ACC112 (cell line): ENCODE measurements around the gene TUBB.
"Not testable (repeated sequence)": the region's sequence is repeated elsewhere in the genome, so short reads cannot be mapped to it uniquely, and the experiment has no call there.

Experiments
- H2AFZ ChIP-seq: fragments of 200-600 bp; sonication (generic); one replicate; pipeline ENCODE4 v1.6.0; 2017; ENCODE audit warnings: antibody characterized with exemption, low read length; ENCODE audit not compliant: unreplicated experiment
- H3K27ac ChIP-seq: fragments of 200-600 bp; sonication (generic); 2 replicates; pipeline ENCODE4 v1.5.1; 2014; ENCODE audit warnings: low read depth, mild to moderate bottlenecking, antibody characterized with exemption, low read length, moderate library complexity
- H3K27me3 ChIP-seq: fragments of 200-600 bp; sonication (generic); 2 replicates; pipeline ENCODE4 v1.6.1; 2014; ENCODE audit warnings: mild to moderate bottlenecking, antibody characterized with exemption, low read length, moderate library complexity, mixed read lengths; ENCODE audit not compliant: insufficient read depth
- H3K36me3 ChIP-seq: fragments of 200-600 bp; sonication (generic); 2 replicates; pipeline ENCODE4 v1.6.1; 2016; ENCODE audit warnings: mild to moderate bottlenecking, antibody characterized with exemption, low read length, moderate library complexity, mixed read lengths; ENCODE audit not compliant: insufficient read depth
- H3K4me1 ChIP-seq: fragments of 200-600 bp; sonication (generic); one replicate; pipeline ENCODE4 v1.6.1; 2016; ENCODE audit warnings: low read length, mixed read lengths; ENCODE audit not compliant: insufficient read depth, unreplicated experiment, control insufficient read depth
- H3K4me3 ChIP-seq: fragments of 200-600 bp; sonication (generic); 2 replicates; pipeline ENCODE4 v1.5.1; 2014; ENCODE audit warnings: mild to moderate bottlenecking, low read depth, low read length
- H3K79me2 ChIP-seq: fragments of 200-600 bp; sonication (generic); one replicate; pipeline ENCODE4 v1.6.0; 2016; ENCODE audit warnings: low read length; ENCODE audit not compliant: control insufficient read depth, unreplicated experiment, insufficient read depth

The TUBB gene

GRCh38 chr6:30709101-30709868 lies 10.9 kb upstream of the TUBB start:
- H3K36me3 ChIP-seq = peaks cover 41% of the 10 kb centered on the region
- no peaks in the 10 kb centered on the region for H3K79me2 ChIP-seq

GRCh38 chr6:30711758-30712380 lies 8.3 kb upstream of the TUBB start:
- H3K36me3 ChIP-seq = peaks cover 50% of the 10 kb centered on the region
- H3K79me2 ChIP-seq = peaks cover 19% of the 10 kb centered on the region
- H3K27ac ChIP-seq = no peak overlapping the region
- H3K4me3 ChIP-seq = no peak overlapping the region
- peaks cover 10% of the 10 kb centered on the region for H3K4me1 ChIP-seq
- no peak overlapping the region for H2AFZ ChIP-seq
- H3K27me3 ChIP-seq = no peaks in the 10 kb centered on the region

More at GRCh38 chr6:30709101-30709868, 10.9 kb upstream of the TUBB start:
- H3K4me3 ChIP-seq = no peak overlapping the region
- no peaks in the 10 kb centered on the region for H3K4me1 ChIP-seq
- H2AFZ ChIP-seq = no peak overlapping the region
- H3K27me3 ChIP-seq = no peaks in the 10 kb centered on the region
- no peak overlapping the region for H3K27ac ChIP-seq

- Histone ChIP-seq H3K27ac (no peak overlapping the region), H3K4me1 (peaks cover 10% of the 10 kb centered on the region), H3K27me3 (no peaks in the 10 kb centered on the region), H3K4me3 (no peak overlapping the region), H2AFZ (no peak overlapping the region), H3K79me2 (peaks cover 20% of the 10 kb centered on the region), H3K36me3 (peaks cover 50% of the 10 kb centered on the region)
Observed at GRCh38 chr6:30712441-30712945, 7.7 kb upstream of the TUBB start.

DNA sequence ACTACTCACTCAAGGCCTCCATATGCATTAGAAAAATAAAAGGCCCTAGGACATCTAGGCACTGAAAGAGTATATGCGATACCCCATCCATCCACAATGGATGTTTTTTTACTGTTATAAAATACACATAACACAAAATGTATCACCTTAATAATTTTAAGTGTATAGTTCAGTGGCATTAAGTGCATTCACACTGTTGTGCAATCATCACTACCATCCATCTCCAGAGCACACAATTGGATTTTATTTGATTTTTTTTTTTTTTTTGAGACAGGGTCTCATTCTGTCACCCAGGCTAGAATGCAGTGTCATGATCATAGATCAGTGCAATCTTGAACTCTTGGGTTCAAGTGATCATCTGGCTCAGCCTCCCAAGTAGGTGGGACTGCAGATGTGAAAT lies 5.9 kb upstream of the TUBB start:
- Histone ChIP-seq H3K27me3 (no peaks in the 10 kb centered on the region), H3K4me1 (peaks cover 17% of the 10 kb centered on the region), H3K27ac (no peak overlapping the region), H3K79me2 (peaks cover 29% of the 10 kb centered on the region), H2AFZ (no peak overlapping the region), H3K4me3 (no peak overlapping the region), H3K36me3 (peaks cover 48% of the 10 kb centered on the region)

GRCh38 chr6:30716879-30717128 lies 3.3 kb upstream of the TUBB start:
- H3K4me3 ChIP-seq = peak overlapping the region; percentile 78
- H3K27ac ChIP-seq = peak overlapping the region; percentile 79
- no peaks in the 10 kb centered on the region for H3K27me3 ChIP-seq
- peaks cover 36% of the 10 kb centered on the region; the same call in 1 of the 2 replicates for H3K36me3 ChIP-seq
- H2AFZ ChIP-seq = peak overlapping the region; percentile 41
- H3K79me2 ChIP-seq = peaks cover 50% of the 10 kb centered on the region
- H3K4me1 ChIP-seq = peaks cover 17% of the 10 kb centered on the region

DNA sequence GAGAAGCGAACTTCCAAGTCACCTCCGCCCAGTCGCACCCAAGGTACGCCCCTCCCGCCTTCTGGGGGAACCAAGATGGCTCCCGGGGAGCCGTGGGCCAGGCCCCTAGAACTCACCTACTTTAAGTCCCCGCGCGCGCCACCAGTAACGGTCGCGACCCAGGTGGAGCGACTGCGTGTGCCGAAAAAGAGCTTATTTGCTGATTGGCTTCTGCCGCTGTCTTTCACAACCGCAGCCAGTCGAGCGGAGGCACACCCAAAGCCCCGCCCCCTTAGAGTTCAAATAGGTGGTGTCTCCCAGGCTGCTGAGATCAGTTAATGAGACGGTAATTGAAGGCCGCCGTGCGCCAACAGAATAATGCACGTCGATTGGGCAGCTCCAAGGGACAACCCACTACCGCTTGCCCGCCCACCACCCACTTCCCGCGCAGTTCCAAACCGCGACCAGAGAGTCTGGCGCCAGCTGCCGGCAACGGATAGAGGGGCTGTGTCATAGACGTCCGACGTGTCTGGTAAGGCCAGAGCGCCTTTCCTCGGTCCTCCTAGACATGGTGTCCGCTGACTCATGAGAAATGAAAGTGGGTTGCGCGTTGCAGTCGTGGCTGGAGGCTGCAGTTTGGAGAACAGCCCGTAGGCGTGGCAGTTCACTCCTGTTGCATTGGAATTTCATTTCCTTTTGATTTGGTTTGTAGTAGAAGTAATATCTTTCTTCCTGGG lies 2.9 kb upstream of the TUBB start, which contains the start of gene MDC1:
MDC1 (minus strand) TSS at position 153 of the 716 bp plus-strand sequence. CDS start 2,106 bp downstream, outside the sequence.
- peak within 1 kb of the TSS; percentile 92 for H3K27ac ChIP-seq
- peaks cover 17% of the 10 kb centered on the region for H3K4me1 ChIP-seq
- peaks cover 54% of the 10 kb centered on the region for H3K79me2 ChIP-seq
- H3K36me3 ChIP-seq = peaks cover 36% of the 10 kb centered on the region; the same call in 1 of the 2 replicates
- H3K4me3 ChIP-seq = peak within 1 kb of the TSS; percentile 78
- peak within 1 kb of the TSS; percentile 47 for H2AFZ ChIP-seq
- H3K27me3 ChIP-seq = no peaks in the 10 kb centered on the region

- Histone ChIP-seq H3K36me3 (peaks cover 34% of the 10 kb centered on the region; the same call in 1 of the 2 replicates), H3K79me2 (peaks cover 62% of the 10 kb centered on the region), H3K27ac (peak overlapping the region; percentile 92), H3K4me3 (peak overlapping the region; percentile 73), H2AFZ (peak overlapping the region; percentile 47), H3K4me1 (peaks cover 21% of the 10 kb centered on the region)
- H3K27me3 ChIP-seq = not testable (repeated sequence)
Observed at GRCh38 chr6:30717845-30718720, 2.1 kb upstream of the TUBB start.

DNA sequence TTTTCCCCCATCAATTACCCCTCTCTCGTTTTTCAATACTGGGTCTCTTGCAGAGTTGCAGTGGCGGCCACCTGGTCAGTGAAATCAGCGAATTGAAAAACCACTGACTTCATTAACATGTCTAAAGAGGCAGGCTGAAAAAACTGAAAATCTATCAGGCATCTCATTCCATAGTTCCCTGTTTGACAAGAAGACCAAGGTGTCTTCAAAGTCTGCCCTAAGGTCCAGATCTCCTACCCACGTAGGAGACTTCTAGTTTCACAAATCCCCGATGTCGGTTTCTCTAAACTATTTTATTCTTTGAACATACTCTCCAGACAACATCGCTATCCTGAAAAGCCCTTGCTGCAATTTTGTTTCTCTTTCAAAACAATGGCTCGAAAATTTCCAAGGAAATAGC lies 796 bp upstream of the TUBB start:
- peak overlapping the region; percentile 73 for H3K27ac ChIP-seq
- H3K36me3 ChIP-seq = peaks cover 26% of the 10 kb centered on the region; the same call in 1 of the 2 replicates
- peaks cover 74% of the 10 kb centered on the region for H3K79me2 ChIP-seq
- H3K27me3 ChIP-seq = no peaks in the 10 kb centered on the region
- H3K4me3 ChIP-seq = peak overlapping the region; percentile 80
- peaks cover 32% of the 10 kb centered on the region for H3K4me1 ChIP-seq
- H2AFZ ChIP-seq = peak overlapping the region; percentile 57

DNA sequence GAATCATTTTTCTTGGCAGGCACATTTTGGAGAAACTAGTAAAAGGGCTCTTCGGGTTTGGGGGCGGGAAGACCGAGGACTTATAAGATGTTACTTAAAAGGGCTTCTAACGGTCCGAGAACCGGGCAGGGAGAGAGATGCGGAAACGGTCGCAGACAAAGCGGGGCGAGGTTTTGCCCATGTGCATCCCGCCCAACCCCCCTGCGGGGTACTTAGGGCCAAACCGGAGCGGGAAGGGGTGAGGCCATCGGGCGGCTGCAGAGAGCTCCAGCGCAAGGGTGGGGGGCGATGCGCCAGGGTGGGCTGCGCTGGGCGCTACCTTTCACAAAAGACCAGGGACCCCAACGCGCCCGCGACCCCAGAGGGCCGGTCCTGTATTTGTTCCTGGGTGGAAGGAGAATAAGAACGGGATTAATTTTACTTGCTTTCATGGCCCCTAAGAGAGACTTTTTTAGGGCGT lies 616 bp downstream of the TUBB start:
- Histone ChIP-seq H3K27me3 (no peaks in the 10 kb centered on the region), H3K4me3 (peak overlapping the region; percentile 80), H3K4me1 (peaks cover 43% of the 10 kb centered on the region), H2AFZ (no peak overlapping the region), H3K27ac (peak overlapping the region; percentile 97), H3K36me3 (peaks cover 29% of the 10 kb centered on the region), H3K79me2 (peaks cover 72% of the 10 kb centered on the region)
